Measurements from ENCODE around the gene PPP1R3C.

GRCh38 chr10:91591797-91592174, 41.1 kb downstream of the PPP1R3C start:
- TF ChIP-seq POLR2AphosphoS5 (IDR thresholded peaks at IDR 0.05; ENCODE audit: low read depth) (no peak), EZH2phosphoT487 (IDR thresholded peaks at IDR 0.05; ENCODE audit: unreplicated experiment) (no peak), EZH2 (IDR thresholded peaks at IDR 0.05; ENCODE audit: low read depth, unreplicated experiment) (no peak), JUNB (IDR thresholded peaks at IDR 0.05; ENCODE audit: unreplicated experiment) (no peak), CREB1 (CRISPR knock-in tag; IDR thresholded peaks at IDR 0.05; ENCODE audit: low read depth) (no peak), ZNF114 (CRISPR knock-in tag; IDR thresholded peaks at IDR 0.05) (no peak), NANOG (IDR thresholded peaks at IDR 0.05; ENCODE audit: borderline replicate concordance) (no peak), ZNF331 (CRISPR knock-in tag; IDR thresholded peaks at IDR 0.05; ENCODE audit: low read depth) (no peak)
- TF ChIP-seq, protein P1, sequence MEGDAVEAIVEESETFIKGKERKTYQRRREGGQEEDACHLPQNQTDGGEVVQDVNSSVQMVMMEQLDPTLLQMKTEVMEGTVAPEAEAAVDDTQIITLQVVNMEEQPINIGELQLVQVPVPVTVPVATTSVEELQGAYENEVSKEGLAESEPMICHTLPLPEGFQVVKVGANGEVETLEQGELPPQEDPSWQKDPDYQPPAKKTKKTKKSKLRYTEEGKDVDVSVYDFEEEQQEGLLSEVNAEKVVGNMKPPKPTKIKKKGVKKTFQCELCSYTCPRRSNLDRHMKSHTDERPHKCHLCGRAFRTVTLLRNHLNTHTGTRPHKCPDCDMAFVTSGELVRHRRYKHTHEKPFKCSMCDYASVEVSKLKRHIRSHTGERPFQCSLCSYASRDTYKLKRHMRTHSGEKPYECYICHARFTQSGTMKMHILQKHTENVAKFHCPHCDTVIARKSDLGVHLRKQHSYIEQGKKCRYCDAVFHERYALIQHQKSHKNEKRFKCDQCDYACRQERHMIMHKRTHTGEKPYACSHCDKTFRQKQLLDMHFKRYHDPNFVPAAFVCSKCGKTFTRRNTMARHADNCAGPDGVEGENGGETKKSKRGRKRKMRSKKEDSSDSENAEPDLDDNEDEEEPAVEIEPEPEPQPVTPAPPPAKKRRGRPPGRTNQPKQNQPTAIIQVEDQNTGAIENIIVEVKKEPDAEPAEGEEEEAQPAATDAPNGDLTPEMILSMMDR (conservative IDR thresholded peaks at IDR 0.05; ENCODE audit: low read depth in 2 of 2): no peak
- TF ChIP-seq, protein P2, sequence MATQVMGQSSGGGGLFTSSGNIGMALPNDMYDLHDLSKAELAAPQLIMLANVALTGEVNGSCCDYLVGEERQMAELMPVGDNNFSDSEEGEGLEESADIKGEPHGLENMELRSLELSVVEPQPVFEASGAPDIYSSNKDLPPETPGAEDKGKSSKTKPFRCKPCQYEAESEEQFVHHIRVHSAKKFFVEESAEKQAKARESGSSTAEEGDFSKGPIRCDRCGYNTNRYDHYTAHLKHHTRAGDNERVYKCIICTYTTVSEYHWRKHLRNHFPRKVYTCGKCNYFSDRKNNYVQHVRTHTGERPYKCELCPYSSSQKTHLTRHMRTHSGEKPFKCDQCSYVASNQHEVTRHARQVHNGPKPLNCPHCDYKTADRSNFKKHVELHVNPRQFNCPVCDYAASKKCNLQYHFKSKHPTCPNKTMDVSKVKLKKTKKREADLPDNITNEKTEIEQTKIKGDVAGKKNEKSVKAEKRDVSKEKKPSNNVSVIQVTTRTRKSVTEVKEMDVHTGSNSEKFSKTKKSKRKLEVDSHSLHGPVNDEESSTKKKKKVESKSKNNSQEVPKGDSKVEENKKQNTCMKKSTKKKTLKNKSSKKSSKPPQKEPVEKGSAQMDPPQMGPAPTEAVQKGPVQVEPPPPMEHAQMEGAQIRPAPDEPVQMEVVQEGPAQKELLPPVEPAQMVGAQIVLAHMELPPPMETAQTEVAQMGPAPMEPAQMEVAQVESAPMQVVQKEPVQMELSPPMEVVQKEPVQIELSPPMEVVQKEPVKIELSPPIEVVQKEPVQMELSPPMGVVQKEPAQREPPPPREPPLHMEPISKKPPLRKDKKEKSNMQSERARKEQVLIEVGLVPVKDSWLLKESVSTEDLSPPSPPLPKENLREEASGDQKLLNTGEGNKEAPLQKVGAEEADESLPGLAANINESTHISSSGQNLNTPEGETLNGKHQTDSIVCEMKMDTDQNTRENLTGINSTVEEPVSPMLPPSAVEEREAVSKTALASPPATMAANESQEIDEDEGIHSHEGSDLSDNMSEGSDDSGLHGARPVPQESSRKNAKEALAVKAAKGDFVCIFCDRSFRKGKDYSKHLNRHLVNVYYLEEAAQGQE (IDR thresholded peaks at IDR 0.05; ENCODE audit: unreplicated experiment): no peak
- TF ChIP-seq, protein P3, sequence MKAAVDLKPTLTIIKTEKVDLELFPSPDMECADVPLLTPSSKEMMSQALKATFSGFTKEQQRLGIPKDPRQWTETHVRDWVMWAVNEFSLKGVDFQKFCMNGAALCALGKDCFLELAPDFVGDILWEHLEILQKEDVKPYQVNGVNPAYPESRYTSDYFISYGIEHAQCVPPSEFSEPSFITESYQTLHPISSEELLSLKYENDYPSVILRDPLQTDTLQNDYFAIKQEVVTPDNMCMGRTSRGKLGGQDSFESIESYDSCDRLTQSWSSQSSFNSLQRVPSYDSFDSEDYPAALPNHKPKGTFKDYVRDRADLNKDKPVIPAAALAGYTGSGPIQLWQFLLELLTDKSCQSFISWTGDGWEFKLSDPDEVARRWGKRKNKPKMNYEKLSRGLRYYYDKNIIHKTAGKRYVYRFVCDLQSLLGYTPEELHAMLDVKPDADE (IDR thresholded peaks at IDR 0.05): no peak
- TF ChIP-seq, protein P4, sequence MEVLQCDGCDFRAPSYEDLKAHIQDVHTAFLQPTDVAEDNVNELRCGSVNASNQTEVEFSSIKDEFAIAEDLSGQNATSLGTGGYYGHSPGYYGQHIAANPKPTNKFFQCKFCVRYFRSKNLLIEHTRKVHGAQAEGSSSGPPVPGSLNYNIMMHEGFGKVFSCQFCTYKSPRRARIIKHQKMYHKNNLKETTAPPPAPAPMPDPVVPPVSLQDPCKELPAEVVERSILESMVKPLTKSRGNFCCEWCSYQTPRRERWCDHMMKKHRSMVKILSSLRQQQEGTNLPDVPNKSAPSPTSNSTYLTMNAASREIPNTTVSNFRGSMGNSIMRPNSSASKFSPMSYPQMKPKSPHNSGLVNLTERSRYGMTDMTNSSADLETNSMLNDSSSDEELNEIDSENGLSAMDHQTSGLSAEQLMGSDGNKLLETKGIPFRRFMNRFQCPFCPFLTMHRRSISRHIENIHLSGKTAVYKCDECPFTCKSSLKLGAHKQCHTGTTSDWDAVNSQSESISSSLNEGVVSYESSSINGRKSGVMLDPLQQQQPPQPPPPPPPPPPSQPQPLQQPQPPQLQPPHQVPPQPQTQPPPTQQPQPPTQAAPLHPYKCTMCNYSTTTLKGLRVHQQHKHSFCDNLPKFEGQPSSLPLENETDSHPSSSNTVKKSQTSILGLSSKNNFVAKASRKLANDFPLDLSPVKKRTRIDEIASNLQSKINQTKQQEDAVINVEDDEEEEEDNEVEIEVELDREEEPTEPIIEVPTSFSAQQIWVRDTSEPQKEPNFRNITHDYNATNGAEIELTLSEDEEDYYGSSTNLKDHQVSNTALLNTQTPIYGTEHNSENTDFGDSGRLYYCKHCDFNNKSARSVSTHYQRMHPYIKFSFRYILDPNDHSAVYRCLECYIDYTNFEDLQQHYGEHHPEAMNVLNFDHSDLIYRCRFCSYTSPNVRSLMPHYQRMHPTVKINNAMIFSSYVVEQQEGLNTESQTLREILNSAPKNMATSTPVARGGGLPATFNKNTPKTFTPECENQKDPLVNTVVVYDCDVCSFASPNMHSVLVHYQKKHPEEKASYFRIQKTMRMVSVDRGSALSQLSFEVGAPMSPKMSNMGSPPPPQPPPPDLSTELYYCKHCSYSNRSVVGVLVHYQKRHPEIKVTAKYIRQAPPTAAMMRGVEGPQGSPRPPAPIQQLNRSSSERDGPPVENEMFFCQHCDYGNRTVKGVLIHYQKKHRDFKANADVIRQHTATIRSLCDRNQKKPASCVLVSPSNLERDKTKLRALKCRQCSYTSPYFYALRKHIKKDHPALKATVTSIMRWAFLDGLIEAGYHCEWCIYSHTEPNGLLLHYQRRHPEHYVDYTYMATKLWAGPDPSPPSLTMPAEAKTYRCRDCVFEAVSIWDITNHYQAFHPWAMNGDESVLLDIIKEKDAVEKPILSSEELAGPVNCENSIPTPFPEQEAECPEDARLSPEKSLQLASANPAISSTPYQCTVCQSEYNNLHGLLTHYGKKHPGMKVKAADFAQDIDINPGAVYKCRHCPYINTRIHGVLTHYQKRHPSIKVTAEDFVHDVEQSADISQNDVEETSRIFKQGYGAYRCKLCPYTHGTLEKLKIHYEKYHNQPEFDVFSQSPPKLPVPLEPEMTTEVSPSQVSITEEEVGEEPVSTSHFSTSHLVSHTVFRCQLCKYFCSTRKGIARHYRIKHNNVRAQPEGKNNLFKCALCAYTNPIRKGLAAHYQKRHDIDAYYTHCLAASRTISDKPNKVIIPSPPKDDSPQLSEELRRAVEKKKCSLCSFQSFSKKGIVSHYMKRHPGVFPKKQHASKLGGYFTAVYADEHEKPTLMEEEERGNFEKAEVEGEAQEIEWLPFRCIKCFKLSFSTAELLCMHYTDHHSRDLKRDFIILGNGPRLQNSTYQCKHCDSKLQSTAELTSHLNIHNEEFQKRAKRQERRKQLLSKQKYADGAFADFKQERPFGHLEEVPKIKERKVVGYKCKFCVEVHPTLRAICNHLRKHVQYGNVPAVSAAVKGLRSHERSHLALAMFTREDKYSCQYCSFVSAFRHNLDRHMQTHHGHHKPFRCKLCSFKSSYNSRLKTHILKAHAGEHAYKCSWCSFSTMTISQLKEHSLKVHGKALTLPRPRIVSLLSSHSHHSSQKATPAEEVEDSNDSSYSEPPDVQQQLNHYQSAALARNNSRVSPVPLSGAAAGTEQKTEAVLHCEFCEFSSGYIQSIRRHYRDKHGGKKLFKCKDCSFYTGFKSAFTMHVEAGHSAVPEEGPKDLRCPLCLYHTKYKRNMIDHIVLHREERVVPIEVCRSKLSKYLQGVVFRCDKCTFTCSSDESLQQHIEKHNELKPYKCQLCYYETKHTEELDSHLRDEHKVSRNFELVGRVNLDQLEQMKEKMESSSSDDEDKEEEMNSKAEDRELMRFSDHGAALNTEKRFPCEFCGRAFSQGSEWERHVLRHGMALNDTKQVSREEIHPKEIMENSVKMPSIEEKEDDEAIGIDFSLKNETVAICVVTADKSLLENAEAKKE (CRISPR knock-in tag; IDR thresholded peaks at IDR 0.05): no peak

All from GM23338 (cell line).